H9 (cell line): ENCODE data around the gene FPGT. TPM values are rescaled to one million over a fixed set of nuclear protein-coding genes. Genes with fewer than 3 reads are reported as not detected.

Experiments used
- DNase-seq: peaks from one replicate; pipeline ENCODE4 v3.0.0-alpha.2; 2017
- H2AFZ ChIP-seq: one replicate; pipeline ENCODE4 v1.6.1; 2013; ENCODE audit warnings: mild to moderate bottlenecking, low read length, control low read depth, moderate library complexity
- H2AK5ac ChIP-seq: 2 replicates; pipeline ENCODE4 v1.6.1; 2013; ENCODE audit warnings: low read length, control low read depth, mixed read lengths; ENCODE audit not compliant: insufficient read length
- H2BK120ac ChIP-seq: one replicate; pipeline ENCODE4 v1.6.1; 2013; ENCODE audit warnings: low read depth, mild to moderate bottlenecking, low read length, control low read depth, inconsistent platforms; ENCODE audit not compliant: poor library complexity, severe bottlenecking
- H2BK12ac ChIP-seq: 2 replicates; pipeline ENCODE4 v1.6.1; 2013; ENCODE audit warnings: low read length, control low read depth, mixed read lengths, low read depth; ENCODE audit not compliant: insufficient read length
- H2BK15ac ChIP-seq: 2 replicates; pipeline ENCODE4 v1.6.1; 2013; ENCODE audit warnings: low read depth, low read length, control low read depth
- H2BK20ac ChIP-seq: one replicate; pipeline ENCODE4 v1.6.1; 2013; ENCODE audit warnings: low read depth, mild to moderate bottlenecking, low read length, control low read depth, inconsistent platforms; ENCODE audit not compliant: poor library complexity, severe bottlenecking
- H2BK5ac ChIP-seq: 2 replicates; pipeline ENCODE4 v1.6.1; 2013; ENCODE audit warnings: low read length, control low read depth, mixed read lengths; ENCODE audit not compliant: insufficient read length
- H3K14ac ChIP-seq: 2 replicates; pipeline ENCODE4 v1.6.1; 2013; ENCODE audit warnings: low read length, control low read depth; ENCODE audit not compliant: insufficient read depth
- H3K18ac ChIP-seq: 2 replicates; pipeline ENCODE4 v1.6.1; 2013; ENCODE audit warnings: low read depth, mild to moderate bottlenecking, mixed read lengths, low read length, control low read depth; ENCODE audit not compliant: insufficient read length
- H3K23ac ChIP-seq: 2 replicates; pipeline ENCODE4 v1.6.1; 2013; ENCODE audit warnings: low read length, control low read depth, mixed read lengths, low read depth; ENCODE audit not compliant: insufficient read length
- H3K23me2 ChIP-seq: 2 replicates; pipeline ENCODE4 v1.6.1; 2013; ENCODE audit warnings: low read depth, mild to moderate bottlenecking, mixed read lengths, low read length, control low read depth; ENCODE audit not compliant: insufficient read length, poor library complexity, severe bottlenecking
- H3K27ac ChIP-seq: 2 replicates; pipeline ENCODE4 v1.5.1; 2013; ENCODE audit warnings: low read length, control low read depth, mixed read lengths, low read depth; ENCODE audit not compliant: insufficient read length
- H3K27me3 ChIP-seq: 2 replicates; pipeline ENCODE4 v1.6.1; 2013; ENCODE audit warnings: low read length, control low read depth, inconsistent platforms; ENCODE audit not compliant: insufficient read depth
- H3K4ac ChIP-seq: 2 replicates; pipeline ENCODE4 v1.6.1; 2013; ENCODE audit warnings: low read depth, mild to moderate bottlenecking, control low read depth, inconsistent platforms, low read length, moderate library complexity
- H3K4me1 ChIP-seq: 2 replicates; pipeline ENCODE4 v1.6.1; 2013; ENCODE audit warnings: low read length, control low read depth, inconsistent platforms; ENCODE audit not compliant: insufficient read depth
- H3K4me2 ChIP-seq: 2 replicates; pipeline ENCODE4 v1.6.1; 2013; ENCODE audit warnings: low read length, control low read depth, mixed read lengths; ENCODE audit not compliant: insufficient read length, insufficient read depth
- H3K56ac ChIP-seq: 2 replicates; pipeline ENCODE4 v1.6.1; 2013; ENCODE audit warnings: low read depth, mild to moderate bottlenecking, mixed read lengths, low read length, control low read depth; ENCODE audit not compliant: insufficient read length
- H3K79me1 ChIP-seq: 2 replicates; pipeline ENCODE4 v1.6.1; 2013; ENCODE audit warnings: low read depth, mild to moderate bottlenecking, moderate library complexity, low read length, control low read depth, inconsistent platforms; ENCODE audit not compliant: insufficient read depth, poor library complexity, severe bottlenecking
- H3K79me2 ChIP-seq: 2 replicates; pipeline ENCODE4 v1.6.1; 2013; ENCODE audit warnings: low read length, control low read depth, inconsistent platforms; ENCODE audit not compliant: insufficient read depth
- H3K9ac ChIP-seq: 2 replicates; pipeline ENCODE4 v1.6.1; 2013; ENCODE audit warnings: low read length, control low read depth, mixed read lengths; ENCODE audit not compliant: insufficient read length; ENCODE audit errors: extremely low read depth
- H3K9me3 ChIP-seq: one replicate; pipeline ENCODE4 v1.6.1; 2013; ENCODE audit warnings: low read depth, low read length, inconsistent platforms; ENCODE audit not compliant: control insufficient read depth
- H3T11ph ChIP-seq: one replicate; pipeline ENCODE4 v1.6.1; 2013; ENCODE audit warnings: mild to moderate bottlenecking, low read length, control low read depth, inconsistent platforms
- H4K20me1 ChIP-seq: one replicate; pipeline ENCODE4 v1.6.1; 2013; ENCODE audit not compliant: control insufficient read depth, insufficient read length, insufficient read depth
- H4K5ac ChIP-seq: 2 replicates; pipeline ENCODE4 v1.6.1; 2013; ENCODE audit warnings: low read depth, mild to moderate bottlenecking, mixed read lengths, low read length, control low read depth; ENCODE audit not compliant: insufficient read length
- H4K8ac ChIP-seq: replicated peaks from 2 replicates; pipeline ENCODE4 v1.6.1; 2013; ENCODE audit warnings: low read length, control low read depth, mixed read lengths, low read depth; ENCODE audit not compliant: insufficient read length
- H4K91ac ChIP-seq: 2 replicates; pipeline ENCODE4 v1.6.1; 2013; ENCODE audit warnings: low read depth, mild to moderate bottlenecking, moderate library complexity, mixed read lengths, low read length, control low read depth; ENCODE audit not compliant: insufficient read length
- H3K27ac Mint-ChIP-seq, 3 experiments: 2 replicates in 2 of 3; 3 replicates in 1 of 3; pipeline ENCODE4 v1.8.0; 2020 to 2021; ENCODE audit warnings: mixed read lengths in 3 of 3, mild to moderate bottlenecking in 1 of 3, moderate library complexity in 1 of 3
- H3K27me3 Mint-ChIP-seq: 2 replicates; pipeline ENCODE4 v1.8.0; 2021; ENCODE audit warnings: low read depth, mild to moderate bottlenecking, moderate library complexity, mixed read lengths
- H3K36me3 Mint-ChIP-seq, 3 experiments: 2 replicates in 2 of 3; 3 replicates in 1 of 3; pipeline ENCODE4 v1.8.0; 2020 to 2021; ENCODE audit warnings: low read depth in 3 of 3, mixed read lengths in 3 of 3; ENCODE audit not compliant: insufficient read depth in 1 of 3
- H3K4me1 Mint-ChIP-seq, 2 experiments: 2 replicates each; pipeline ENCODE4 v1.8.0; 2020; ENCODE audit warnings: mixed read lengths in 2 of 2
- H3K4me3 Mint-ChIP-seq, 2 experiments: 2 replicates in 1 of 2; 3 replicates in 1 of 2; pipeline ENCODE4 v1.8.0; 2020 to 2021; ENCODE audit warnings: mild to moderate bottlenecking in 2 of 2, mixed read lengths in 2 of 2, moderate library complexity in 1 of 2
- H3K9me3 Mint-ChIP-seq, 2 experiments: 2 replicates in 1 of 2; 3 replicates in 1 of 2; pipeline ENCODE4 v1.8.0; 2020; ENCODE audit warnings: mild to moderate bottlenecking in 2 of 2, mixed read lengths in 2 of 2, moderate library complexity in 1 of 2
- CTCF ChIP-seq: fragments of 200-600 bp; sonication (generic); conservative IDR thresholded peaks from 3 replicates; pipeline ENCODE4 v1.8.0; 2021; ENCODE audit warnings: antibody characterized with exemption, mild to moderate bottlenecking
- WGBS: extraction: QIAGEN DNeasy Blood & Tissue Kit; methylation state at CpG from one replicate; pipeline ENCODE4 v1.1.7; 2013; ENCODE audit warnings: missing lambda C conversion rate, low lambda C conversion rate, mixed read lengths; ENCODE audit not compliant: insufficient read length; ENCODE audit errors: extremely low coverage; 5-methylcytosine and 5-hydroxymethylcytosine counted together
- total RNA-seq: library from RNA; stranded (reverse); gene quantifications from 2 replicates; pipeline ENCODE4 v1.2.1, GENCODE V29; 2021

The FPGT gene
- total RNA-seq, 1 experiment from 2014 or later, result 5.2 TPM

- Histone ChIP-seq H3T11ph (no peak overlapping the region), H2BK15ac (no peak overlapping the region), H4K91ac (no peak overlapping the region), H3K23ac (no peak overlapping the region), H4K5ac (no peak overlapping the region), H3K4ac (no peak overlapping the region), H3K27me3 (no peaks in the 10 kb centered on the region), H3K9ac (no peak overlapping the region), H3K56ac (no peak overlapping the region), H3K9me3 (no peaks in the 10 kb centered on the region), H3K79me2 (no peaks in the 10 kb centered on the region), H2AFZ (no peak overlapping the region), H3K18ac (no peak overlapping the region), H3K4me2 (no peak overlapping the region), H3K79me1 (no peaks in the 10 kb centered on the region), H2BK120ac (no peak overlapping the region), H4K8ac (no peak overlapping the region), H2BK12ac (no peak overlapping the region), H3K4me1 (no peaks in the 10 kb centered on the region), H3K23me2 (no peaks in the 10 kb centered on the region), H4K20me1 (no peaks in the 10 kb centered on the region), H2AK5ac (no peak overlapping the region), H2BK20ac (no peak overlapping the region), H3K14ac (no peak overlapping the region), H3K27ac (no peak overlapping the region), H2BK5ac (no peak overlapping the region)
- Mint-ChIP-seq H3K27me3 (peaks cover 14% of the 10 kb centered on the region), H3K4me1 (no peaks in the 10 kb centered on the region), H3K9me3 (no peaks in the 10 kb centered on the region), H3K36me3 (no peaks in the 10 kb centered on the region), H3K4me3 (no peak overlapping the region), H3K27ac (no peak overlapping the region)
- DNase-seq, result no peak
- TF ChIP-seq CTCF, result no peak
- no CpG with 5 or more reads among the region's 1 CpG for WGBS
Observed at GRCh38 chr1:74237035-74237434, 39.0 kb downstream of the FPGT start.
